NCI-H2227 (cell line): ENCODE results near the gene SWT1.
"Not testable (repeated sequence)": the region's sequence is repeated elsewhere in the genome, so short reads cannot be mapped to it uniquely, and the experiment has no call there.

Experiments used
- DNase-seq: peaks from one replicate; lab custom pipeline; 2025; ENCODE audit not compliant: unreplicated experiment; lab: John Stamatoyannopoulos, UW

Gene SWT1

DNA sequence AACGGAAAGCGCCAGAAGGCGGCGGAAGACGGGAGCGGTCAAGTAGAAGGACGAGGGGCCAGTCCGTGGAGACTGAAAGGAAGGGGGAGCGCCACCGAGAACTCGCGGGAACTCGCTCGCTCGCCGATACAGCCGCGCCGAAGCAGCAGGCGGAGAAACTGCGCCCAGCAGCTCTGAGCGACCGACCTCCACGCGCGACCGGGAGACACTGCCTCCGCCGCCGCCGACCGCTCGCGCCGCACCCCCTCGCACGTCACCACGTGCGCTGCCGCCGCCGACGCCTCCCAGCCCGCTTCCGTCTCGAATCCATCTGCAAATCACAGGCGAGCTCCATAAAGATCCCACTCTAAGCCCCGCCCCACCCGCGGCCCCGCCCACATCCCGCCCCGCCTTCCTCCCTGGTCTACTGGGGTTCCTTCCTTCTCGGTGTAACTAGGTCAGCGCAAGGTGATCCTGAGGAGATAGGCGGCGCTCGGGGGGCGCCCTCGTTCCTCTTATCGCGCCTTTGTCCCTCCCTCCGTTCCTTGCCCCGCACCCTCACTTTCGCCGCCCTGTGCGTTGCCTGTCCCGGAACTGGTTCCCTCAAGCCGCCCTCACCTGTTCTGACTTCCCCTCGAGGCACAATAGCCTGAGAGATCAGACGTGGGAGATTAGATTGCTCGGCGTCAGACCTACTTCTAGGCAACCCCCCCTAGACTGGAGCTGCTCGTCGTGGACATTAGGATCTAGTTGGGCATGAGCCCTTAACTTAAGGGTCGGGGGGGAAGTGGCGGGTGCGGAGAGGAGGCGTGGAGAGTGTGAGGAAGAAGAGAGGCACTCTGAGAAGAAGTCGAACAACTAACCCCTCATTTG is 160.3 kb downstream of the SWT1 start, which contains the start of gene IVNS1ABP:
Gene IVNS1ABP, minus strand, starts transcription at position 210 of the 852 bp plus-strand sequence. CDS start 7,750 bp downstream, outside the sequence.
- peak; percentile 94 for DNase-seq

- DNase-seq: peak; percentile 32
Observed at GRCh38 chr1:185317886-185318310, 160.9 kb downstream of the SWT1 start.

- DNase-seq: peak; percentile 24
Observed at GRCh38 chr1:185318431-185319138, 161.6 kb downstream of the SWT1 start.

DNA sequence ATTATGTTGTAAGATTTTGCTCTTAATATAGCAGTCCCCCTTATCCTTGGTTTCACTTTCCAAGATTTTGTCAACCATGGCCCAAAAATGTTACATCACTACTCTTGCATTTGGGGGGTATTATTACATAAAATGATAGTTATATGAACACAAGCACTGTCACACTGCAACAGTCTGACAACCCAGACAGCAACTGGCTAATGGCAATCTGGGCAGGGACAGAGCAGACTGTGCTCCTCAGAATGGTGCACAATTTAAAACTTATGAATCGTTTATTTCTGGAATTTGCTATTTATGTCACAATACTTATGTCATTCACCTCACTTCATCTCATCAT is 162.1 kb downstream of the SWT1 start:
- no peak for DNase-seq

- not testable (repeated sequence) for DNase-seq
Observed at GRCh38 chr1:185321104-185321503, 164.1 kb downstream of the SWT1 start.

DNA sequence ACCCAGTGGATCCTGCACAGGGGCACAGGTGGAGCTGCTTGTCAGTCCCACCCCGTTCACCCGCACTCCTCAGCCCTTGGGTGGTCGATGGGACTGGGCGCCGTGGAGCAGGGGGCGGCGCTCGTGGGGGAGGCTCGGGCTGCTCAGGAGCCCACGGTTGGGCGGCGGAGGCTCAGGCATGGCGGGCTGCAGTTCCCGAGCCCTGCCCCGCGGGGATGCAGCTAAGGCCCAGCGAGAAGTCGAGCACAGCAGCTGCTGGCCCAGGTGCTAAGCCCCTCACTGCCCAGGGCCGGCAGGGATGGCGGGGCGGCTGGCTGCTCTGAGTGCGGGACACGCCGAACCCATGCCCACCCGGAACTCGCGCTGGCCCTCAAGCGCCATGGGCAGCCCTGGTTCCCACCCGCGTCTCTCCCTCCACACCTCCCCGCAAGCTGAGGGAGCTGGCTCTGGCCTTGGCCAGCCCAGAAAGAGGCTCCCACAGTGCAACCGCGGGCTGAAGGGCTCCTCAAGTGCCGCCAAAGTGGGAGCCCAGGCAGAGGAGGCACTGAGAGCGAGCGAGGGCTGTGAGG is 164.8 kb downstream of the SWT1 start:
- DNase-seq: not testable (repeated sequence)

- DNase-seq: no peak
Observed at GRCh38 chr1:185322636-185323035, 165.7 kb downstream of the SWT1 start.

DNA sequence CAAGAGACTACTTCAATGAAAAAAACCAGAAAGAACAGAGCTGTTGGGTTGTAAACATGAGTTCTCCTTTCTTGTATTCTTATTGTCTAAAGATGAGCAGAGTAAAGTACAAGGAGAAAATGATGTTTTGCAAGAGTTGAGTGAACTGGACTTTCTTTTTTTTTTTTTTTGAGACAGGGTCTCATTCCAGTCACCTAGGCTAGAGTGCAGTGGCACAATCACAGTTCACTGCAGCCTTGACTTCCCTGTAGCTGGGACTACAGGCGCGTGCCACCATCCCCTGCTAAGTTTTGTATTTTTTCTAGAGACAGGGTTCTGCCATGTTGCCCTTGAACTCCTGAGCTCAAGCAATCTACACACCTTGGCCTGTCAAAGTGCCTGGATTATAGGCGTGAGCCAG is 167.2 kb downstream of the SWT1 start:
- DNase-seq: no peak

- DNase-seq: no peak
Observed at GRCh38 chr1:185325413-185325812, 168.4 kb downstream of the SWT1 start.

GRCh38 chr1:185328255-185328654 is 171.3 kb downstream of the SWT1 start:
- DNase-seq: no peak

- no peak for DNase-seq
Observed at GRCh38 chr1:185334182-185334581, 177.2 kb downstream of the SWT1 start.

DNA sequence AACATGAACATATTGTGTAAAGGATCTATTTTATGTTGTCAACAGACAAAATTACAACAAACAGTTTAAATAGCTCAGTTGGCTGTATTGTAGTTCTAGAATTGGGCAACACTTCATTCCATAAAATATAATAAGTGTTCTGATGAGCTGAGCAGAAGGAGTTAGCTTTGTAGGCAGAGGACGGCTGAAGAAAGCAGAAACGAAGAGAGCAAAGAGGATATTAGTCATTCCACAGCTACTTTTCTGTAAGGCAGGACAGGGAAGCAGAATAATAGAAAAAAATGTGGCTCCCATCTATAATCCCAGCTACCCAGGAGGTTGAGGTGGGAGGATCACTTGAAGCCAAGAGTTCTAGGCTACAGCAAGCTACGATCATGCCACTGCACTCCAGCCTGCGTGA is 180.3 kb downstream of the SWT1 start:
- no peak for DNase-seq

- DNase-seq: no peak
Observed at GRCh38 chr1:185338719-185339622, 182.0 kb downstream of the SWT1 start.

DNA sequence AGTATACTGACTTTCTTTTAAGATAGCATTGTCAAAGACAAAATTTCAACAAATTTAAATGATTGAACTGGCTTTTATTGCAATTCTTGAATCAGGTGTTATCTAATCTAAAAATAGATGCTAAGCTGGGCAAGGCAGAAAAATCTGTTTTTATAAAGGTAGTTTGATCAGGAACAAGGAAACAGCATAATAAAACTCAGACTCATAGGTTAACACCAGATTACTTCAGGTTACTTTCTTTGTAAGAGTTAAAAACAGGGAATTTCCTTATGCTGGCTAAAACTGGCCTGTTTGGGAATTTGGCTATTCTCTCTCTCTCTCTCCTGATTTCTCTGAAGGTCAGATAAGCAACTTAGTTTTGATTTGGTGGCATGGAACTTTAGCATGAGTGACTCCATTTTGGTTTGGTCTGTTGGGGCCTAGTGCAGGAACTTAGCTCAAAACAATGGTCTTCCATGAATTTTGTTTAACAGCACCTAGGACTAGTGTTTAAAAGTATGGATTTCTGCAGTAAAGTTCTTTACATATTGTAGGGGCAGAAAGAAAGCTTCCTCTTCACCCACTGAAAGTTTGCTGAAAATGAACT is 184.3 kb downstream of the SWT1 start:
- DNase-seq: no peak
